ENCODE results near the gene MLLT10.
"Not testable (repeated sequence)": the region's sequence is repeated elsewhere in the genome, so short reads cannot be mapped to it uniquely, and the experiment has no call there.

MLLT10 gene

DNA sequence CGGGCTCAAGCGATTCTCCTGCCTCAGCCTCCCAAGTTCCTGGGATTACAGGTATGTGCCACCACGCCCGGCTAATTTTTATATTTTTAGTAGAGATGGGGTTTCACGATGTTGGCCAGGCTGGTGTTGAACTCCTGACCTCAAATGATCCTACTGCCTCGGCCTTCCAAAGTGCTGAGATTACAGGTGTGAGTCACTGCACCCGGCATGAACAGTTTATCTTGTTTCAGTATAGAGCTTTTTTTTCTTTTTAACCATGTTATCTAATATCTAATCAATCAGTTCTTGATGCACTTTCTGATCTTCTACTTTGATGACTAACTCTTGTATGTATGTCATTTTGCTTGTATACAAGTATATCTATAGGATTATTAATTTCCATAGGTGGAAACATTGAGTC lies 54.1 kb downstream of the MLLT10 start:
- not testable (repeated sequence) for DNase-seq

DNA sequence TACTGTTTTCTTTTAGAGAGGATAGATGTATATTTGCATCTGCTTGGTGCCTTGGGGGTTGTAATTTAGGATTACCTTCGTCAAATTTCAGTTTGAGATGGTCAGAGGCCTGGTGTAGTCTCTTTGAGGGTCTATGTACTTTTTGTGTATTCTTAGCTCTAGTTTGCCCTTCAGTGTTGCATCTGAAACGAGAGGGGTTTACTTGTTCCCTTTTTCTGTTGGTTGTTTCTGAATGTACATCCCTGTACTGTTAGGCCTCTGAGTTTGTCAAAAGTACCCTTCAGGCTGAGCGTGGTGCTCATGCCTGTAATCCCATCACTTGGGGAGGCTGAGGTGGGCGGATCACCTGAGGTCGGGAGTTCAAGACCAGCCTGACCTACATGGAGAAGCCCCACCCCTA lies 60.0 kb downstream of the MLLT10 start:
- no peak for DNase-seq

DNA sequence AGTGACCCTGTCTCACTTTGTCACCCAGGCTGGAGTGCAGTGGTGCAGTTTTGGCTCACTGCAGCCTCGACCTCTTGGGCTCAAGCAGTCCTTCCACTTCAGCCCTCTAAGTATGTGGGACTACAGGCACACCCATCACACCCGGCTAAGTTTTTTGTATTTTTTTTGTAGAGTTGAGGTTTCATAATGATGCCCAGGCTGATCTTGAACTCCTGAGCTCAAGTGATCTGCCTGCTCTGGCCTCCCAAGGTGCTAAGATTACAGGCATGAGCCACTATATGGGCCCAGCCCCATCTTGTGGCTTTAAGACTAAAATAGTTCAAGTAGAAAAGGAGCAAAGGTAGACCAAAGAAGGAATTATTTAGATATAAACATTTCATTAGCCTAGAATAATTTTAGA lies 65.5 kb downstream of the MLLT10 start:
- DNase-seq: no peak

DNA sequence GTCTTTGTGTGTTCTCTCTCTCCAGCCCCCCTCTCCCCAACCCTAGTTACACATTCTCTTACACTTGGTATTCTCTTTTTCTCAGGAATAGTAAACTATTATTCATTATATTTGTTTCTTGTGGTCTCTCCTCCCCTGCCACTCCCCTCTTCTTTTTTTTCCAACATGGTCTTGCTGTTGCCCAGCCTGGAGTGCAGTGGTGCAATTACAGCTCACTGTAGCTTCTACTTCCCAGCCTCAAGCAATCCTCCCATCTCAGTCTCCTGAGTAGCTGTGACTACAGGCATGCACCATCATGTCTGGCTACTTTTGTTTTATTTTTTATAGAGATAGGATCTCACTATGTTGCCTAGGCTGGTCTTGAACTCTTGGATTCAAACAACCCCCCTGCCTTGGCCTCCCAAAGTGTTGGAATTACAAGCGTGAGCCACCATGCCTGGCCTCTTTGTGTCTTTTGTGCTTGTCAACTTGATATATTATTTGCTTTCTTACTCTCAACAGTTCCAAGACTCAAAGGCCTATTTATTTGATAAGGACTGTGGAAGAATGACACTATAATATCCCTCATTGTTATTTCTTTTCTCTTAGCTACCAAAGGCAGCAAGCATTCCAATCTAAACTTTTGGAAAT lies 66.9 kb downstream of the MLLT10 start:
- no peak for DNase-seq

GRCh38 chr10:21602313-21602712 lies 68.3 kb downstream of the MLLT10 start:
- no peak for DNase-seq

- DNase-seq: no peak
Observed at GRCh38 chr10:21603721-21604120, 69.7 kb downstream of the MLLT10 start.

DNA sequence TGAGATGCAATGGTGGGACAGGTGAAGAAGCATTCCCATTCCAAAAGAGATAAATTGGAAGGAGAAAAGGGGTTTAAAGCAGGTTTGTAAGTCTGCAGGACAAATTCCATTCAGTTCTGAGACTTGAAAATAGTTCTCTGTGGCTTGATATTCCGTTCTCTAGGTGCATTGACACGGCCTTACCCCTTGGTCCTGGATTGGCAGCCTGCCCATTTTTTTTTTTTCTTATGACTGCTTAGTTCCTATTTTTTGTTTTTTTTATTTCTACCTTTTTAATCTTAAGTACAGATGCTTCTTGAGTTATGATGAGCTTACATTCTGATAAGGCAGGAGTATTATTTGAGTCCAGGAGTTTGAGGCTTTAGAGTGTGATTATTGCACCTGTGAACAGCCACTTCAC lies 70.6 kb downstream of the MLLT10 start:
- no peak for DNase-seq

DNA sequence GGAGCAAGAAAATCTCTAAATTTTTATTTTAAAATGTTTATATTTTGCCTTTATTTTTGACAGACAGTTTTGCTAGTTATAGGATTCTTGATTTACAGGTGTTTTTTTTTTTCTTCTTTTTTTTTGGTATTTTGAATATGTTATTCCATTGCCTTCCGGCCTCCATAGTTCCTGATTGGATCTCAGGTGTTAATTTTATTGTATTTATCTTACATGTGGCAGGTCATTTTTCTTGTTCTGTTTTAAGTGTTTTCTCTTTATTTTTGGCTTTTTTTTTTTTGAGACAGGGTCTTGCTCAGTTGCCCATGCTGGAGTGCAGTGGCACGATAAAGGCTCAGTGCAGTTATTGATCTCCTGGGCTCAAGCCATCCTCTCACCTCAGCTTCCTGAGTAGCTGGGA lies 73.9 kb downstream of the MLLT10 start:
- no peak for DNase-seq

DNA sequence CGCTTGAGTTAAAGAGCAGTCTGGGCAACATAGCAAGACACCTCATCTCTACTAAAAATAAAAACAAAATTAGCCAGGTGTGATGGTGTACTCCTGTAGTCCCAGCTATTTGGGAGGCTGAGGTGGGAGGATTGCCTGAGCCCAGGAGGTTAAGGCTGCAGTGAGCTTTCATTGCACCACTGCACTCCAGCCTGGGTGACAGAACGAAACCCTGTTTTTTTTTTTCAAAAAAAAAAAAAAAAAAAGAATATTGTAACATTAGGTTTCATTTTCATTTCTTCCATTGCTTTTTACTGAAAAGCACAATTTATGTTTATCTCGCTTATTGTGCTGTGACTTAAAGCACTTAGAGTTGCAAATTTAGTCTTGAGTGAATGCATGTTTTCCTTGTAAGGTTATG lies 80.0 kb downstream of the MLLT10 start:
- DNase-seq: no peak

DNA sequence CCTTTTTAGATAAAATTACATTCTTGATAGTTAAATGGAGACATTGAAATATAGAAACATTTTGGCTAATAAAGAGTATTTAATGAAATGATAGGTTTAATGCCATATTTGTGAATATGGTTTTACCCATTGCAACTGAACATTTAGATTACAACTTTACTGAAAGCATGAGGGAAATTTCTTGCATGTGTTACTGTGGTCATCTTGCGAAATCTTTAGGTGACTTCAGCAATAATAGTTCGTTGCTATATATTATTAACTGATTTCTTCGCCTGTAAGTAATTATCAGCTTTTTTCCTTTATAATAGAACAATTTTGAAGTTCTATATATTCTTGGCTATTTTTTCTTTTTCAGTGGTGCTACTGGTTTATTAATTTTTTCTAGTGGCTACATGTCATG lies 83.2 kb downstream of the MLLT10 start:
- DNase-seq: no peak

DNA sequence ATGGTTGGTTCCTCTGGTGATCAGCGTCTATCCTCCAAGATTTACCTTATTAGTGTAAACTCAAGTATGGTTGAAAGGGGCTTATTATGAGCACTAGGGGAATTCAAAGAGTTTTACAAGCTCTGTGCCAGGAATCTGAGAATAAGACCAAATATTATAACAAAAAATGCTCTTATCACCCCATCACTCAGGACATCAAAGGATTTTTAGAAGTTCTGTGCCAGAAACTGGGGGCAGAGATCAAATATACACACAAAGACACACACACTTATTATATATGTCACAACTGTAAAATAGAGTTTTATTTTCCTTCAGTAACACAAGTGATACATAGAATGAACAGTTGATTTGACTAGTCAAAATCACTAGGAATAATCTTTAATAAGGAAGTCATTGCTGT lies 89.3 kb downstream of the MLLT10 start:
- DNase-seq: no peak

- not testable (repeated sequence) for DNase-seq
Observed at GRCh38 chr10:21624421-21624820, 90.4 kb downstream of the MLLT10 start.

DNA sequence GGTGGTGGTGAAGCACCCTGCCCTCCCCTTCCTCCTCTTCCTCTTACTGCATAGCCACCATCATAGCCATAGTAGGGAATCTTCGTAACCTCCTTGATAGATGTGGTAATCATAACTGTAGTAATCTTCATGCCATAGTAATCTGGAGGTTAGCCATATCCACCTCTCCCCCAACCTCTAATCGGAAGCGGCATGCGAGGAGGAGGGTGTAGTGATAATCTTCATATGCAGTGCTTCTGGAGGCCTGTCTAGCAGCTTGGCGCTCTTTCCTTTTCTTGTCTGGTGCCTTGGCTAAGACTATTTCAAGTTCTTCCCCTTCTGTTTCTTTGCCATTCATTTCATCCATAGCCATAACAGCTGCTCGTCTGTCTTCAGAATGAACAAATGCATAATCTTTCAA lies 90.9 kb downstream of the MLLT10 start:
- no peak for DNase-seq

- no peak for DNase-seq
Observed at GRCh38 chr10:21625623-21626229, 91.7 kb downstream of the MLLT10 start.

DNA sequence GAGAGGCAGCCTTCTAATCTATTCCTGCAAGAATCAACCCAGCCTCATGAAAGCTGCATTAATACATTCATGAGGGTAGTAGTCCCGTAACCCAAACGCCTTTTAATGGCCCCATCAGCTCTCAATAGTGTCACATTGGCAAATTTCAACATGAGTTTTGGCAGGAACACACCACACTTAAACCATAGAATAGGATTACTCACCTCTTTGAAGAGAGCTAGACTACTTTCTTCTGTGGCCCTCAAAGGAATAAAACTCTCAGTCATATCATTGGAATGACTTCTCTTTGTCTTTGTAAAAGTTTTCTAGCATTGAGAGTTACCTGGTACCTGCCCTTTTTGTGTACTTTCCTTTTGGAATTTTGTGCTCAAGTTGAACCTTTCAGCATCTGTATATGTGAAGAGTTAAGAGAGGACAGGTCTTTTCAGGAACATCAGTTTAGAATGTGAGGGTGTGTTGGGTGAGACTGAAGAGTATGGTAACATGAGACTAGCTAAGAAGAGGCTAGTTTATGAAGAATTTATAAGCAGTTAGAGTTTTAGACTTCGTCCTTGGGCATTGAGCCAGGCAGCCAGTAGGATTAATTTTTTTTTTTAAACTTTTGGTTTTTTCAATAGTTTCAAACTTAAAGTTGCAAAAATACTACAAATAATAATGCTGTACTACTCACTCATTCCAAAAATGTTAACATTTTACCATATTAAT lies 92.6 kb downstream of the MLLT10 start:
- no peak for DNase-seq

GRCh38 chr10:21627331-21627730 lies 93.3 kb downstream of the MLLT10 start:
- no peak for DNase-seq

DNA sequence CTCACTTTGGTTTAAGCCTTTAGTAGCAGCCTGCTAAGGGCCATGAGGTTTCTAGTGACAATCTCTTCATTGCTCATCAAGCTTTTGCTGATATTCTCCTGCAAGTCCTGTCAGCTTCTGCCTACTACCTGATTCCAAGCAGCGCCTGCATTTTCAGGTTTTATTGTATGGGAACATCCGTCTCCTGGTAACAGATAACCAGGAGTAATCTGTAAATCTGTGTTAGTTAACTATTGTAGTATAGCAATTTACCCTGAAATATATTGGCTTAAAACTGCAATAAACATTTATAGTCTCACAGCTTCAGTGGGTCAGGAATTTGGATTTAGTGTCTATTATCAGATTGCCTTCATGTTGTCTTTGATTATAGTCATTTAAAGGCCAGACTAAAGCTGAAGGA lies 94.0 kb downstream of the MLLT10 start:
- DNase-seq: no peak

GRCh38 chr10:21628645-21629044 lies 94.6 kb downstream of the MLLT10 start:
- not testable (repeated sequence) for DNase-seq

DNA sequence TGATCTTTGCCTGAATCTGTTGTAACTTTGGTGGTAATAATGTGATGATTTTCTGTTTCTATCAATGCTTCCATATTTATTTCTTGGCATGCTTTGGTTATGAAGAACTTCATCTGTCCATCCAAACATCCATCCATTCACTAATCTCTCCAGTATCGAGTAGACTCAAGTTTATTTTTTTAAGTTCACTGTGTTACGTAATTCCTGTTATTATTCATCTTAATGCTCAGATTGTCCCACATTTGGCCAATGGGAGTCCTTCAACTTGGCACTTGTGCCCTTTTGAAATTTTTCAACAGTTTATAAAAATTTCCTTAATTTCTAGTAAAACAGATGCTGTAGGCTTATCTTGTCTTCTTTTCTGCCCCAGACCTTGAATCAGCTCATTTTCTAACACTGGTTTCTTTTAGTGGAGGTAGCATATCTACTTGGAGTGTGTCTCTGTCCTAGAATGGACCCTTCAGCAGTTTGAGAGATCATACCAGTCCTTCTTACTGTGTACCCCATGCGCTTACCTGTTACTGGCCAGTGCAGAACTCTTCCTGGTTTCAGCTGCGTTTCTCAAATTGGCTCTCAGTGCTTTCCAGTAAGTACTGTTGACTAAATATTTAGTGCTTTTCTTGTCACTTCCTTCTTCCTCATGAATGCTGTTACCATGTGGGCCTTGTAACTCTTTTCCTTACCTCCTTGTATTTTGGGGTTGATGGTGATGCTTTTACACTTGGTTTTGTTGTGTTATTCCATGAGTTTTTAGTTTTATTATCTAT lies 100.8 kb downstream of the MLLT10 start:
- DNase-seq: no peak

GRCh38 chr10:21637795-21638194 lies 103.8 kb downstream of the MLLT10 start:
- DNase-seq: no peak

- DNase-seq: no peak
Observed at GRCh38 chr10:21638681-21639080, 104.6 kb downstream of the MLLT10 start.

GRCh38 chr10:21648040-21648439 lies 114.0 kb downstream of the MLLT10 start:
- DNase-seq: no peak

DNA sequence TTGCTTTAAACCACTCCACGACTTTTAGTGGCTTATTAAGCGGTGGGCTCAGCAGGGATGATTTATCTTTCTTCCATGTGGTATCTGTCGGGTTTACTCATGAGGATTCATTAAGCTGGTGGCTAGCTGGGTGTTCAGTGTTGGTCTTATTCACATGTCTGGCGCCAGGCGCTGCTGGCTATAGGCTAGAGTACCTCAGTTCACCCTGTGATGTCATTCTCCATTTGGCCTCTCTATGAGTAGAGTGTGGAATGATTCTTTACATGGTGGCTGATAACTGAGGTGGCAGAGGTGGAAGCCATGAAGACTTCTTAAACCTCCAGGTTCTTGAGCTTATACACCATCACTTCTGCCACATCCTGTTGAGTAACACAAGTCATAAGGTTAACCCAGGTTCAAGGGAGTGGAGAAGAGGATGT lies 115.4 kb downstream of the MLLT10 start:
- DNase-seq: no peak

DNA sequence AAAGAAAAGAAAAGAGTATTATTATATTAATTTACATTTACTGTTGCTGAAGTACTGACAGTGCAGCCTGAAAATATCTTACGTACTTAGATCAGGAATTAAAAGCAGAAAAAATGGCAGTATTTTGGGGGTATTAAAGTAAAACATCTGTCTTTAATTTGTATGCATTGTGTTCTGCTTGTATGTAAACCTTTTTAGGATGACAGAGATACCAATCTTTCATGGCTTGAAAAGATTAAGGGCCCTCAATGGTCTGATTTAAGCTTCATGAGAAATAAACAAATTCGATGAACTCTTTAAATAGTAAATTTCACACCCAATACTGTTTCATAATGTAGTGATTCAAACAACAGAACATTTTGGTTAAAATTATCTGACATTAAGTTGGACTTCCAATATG lies 116.3 kb downstream of the MLLT10 start:
- no peak for DNase-seq

Measured in activated gamma-delta T cell (primary cell).